ENCODE measurements around the gene ACSF3.

Gene ACSF3

DNA sequence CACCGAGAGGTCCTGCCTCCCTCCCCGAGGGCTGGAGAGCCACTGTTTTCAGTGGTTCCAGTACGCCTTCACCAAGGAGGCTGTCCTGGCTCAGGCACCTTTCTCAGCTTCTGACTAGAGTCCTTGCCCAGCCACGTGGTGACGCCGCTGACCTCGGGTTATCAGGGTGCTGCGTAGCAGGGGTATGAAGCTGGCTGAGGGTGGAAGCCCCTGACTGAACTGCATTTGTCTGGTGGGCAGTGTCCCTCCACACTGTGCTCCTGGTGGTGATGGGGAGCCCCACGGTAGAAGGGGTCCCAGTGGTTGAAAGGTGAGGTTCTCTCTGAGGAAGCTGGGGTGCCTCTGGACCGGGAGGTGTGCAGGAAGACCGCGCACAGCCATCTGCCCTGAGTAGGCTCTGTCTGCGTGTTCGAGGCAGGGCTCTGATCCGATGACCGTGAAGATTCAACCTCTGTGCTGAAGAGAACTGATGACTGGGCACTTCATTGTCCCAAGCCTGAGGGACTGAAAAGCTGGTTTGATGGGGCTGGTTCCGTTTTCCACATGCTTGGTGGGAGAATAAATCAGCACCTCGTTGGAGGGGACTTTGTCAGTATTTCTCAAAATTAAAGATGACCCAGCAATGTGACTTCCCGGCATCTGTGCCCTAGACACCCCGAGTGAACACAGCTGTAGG is 2.5 kb downstream of the ACSF3 start:
- DNase-seq = no peak

- DNase-seq = no peak
Observed at GRCh38 chr16:89096768-89097391, 3.2 kb downstream of the ACSF3 start.

DNA sequence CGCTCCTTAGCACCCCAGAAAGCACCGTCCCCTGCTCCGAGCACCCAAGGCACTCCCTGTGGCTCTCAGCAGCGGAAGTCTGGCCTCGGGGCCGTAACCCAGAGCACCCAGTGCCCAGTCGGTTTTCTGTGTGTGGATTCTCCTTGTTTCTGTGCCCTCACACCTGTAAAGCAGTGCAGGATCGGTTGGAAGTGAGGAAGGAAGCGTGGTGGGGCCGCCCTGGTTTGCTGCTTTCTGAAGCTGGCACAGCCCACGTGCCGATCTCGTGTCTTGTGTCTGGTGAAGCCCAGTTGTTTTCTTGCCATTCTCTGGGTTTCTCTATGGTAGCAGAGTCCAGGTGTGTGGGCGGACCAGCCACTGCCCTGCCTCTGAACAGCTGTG is 3.7 kb downstream of the ACSF3 start:
- no peak for DNase-seq

DNA sequence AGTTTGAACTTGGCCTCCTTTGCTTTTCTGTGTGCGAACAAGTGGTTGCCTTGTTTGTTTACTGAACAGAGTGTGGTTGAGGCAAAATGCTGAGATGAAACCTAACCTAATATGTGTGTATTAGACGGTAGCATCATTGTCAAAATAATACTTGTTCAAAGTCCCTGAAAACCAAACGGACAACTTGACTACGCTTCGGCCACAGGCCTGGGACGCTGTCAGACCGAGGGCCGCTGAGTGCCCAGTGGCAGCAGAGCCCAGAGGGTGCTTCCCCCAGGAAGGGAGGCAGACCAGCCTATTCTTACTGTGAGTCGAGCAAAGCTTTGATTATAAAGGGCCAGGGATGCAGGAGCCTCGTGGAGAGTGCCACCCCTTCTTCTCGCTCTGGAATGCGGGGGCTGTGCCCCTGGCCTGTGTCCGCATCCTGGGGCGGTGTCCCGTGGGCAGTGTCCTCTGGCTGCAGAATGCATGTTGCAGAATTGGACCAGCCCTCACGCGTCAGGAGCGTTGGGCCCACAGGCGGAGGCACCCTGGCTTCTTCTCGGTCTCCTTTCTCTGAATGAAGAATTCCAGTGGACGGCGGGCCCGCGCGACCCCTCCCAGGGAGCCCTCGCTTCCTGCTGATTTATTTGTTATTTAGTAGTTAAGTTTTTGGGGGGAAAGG is 5.2 kb downstream of the ACSF3 start:
- DNase-seq = no peak

DNA sequence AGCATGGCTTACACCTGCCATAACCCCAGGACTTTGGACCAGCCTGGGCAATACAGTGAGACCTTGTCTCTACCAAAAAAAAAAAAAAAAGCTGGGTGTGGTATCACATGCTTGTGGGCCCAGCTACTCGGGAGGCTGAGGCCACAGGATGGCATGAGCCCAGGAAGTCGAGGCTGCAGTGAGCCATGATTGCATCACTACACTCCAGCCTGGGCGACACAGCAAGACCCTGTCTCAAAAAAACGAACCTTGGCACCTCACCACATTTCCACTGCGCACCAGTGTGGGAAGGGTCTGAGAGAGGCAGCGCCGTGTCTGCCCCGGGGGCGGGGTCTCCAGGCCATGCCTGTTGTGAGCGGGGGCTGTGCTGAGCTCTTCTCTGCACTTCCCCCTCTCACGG is 6.3 kb downstream of the ACSF3 start:
- DNase-seq = no peak

GRCh38 chr16:89100601-89101302 is 7.1 kb downstream of the ACSF3 start:
- no peak for DNase-seq

GRCh38 chr16:89101303-89102040 is 7.8 kb downstream of the ACSF3 start:
- no peak for DNase-seq

DNA sequence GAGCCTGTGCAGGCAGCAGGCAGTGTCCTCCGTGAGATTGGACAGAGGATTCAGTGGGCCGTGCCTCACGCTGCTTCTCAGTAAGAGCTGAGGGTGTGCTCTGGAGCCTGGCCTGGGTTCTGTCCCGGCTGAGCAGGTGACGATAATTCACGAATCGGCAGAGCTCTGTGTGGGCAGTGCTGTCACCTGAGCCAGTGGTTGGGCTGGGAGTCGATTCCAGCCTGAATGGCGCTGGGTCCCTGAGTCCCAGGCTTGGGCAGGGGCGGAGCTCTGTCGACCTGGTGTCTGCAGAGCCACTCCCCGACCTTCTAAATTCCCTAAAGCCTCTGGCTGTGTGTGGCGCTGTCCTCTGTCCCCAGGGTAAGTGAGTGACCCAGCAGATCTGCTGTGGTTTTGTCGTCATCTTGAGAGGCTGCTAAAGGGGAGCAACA is 8.4 kb downstream of the ACSF3 start:
- DNase-seq = no peak

GRCh38 chr16:89102481-89103073 is 8.9 kb downstream of the ACSF3 start:
- no peak for DNase-seq

DNA sequence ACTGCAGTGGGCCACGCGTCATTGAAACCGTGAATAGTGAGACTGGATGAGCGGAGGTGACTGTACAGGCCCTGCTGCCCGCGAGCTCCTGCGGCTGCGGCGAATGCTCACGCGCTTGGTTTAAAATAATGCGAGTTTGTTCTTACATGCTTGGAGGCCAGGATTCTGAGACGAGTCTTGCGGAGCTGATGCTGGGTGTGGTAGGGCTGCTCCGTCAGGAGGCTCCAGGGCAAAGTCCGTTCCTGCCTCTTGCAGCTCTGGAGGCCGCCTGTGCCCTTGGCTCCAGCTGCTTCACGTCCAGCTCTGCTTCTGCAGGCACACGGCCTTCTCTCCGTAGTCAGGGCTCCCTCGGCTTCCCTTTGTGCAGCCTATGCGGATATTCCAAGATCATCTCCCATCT is 9.5 kb downstream of the ACSF3 start:
- DNase-seq = no peak

- DNase-seq = no peak
Observed at GRCh38 chr16:89103781-89104180, 10.1 kb downstream of the ACSF3 start.

- DNase-seq = no peak
Observed at GRCh38 chr16:89104303-89104702, 10.7 kb downstream of the ACSF3 start.

DNA sequence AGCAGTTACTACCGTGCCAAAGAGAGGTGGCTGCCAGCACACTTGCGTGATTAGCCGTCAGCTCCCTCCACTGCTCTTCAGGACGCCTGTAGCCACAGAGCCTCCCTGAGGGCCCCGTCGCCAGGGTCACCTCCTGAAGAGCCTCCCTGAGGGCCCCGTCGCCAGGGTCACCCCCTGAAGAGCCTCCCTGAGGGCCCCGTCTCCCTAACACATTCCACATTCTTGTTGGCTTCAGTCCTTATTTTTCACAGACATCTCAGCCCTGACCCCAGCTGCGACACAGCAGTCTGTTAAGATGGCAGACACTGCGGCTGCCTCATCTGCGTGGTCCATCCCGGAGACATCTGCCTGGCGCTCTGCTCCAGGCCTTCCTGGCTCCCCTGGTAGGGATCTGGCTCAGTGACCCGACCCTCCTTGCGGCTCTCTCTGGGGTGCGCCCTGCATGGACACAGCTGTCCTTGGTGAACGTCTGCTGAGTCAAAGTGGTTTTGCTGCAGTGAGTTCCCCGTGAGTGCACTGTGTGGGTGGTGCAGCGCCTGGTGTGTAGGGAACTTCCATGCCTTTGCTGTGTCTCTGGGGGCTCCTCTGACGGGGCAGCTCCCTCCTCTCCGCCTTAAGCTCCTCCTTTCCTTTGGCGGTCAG is 11.4 kb downstream of the ACSF3 start:
- no peak for DNase-seq

DNA sequence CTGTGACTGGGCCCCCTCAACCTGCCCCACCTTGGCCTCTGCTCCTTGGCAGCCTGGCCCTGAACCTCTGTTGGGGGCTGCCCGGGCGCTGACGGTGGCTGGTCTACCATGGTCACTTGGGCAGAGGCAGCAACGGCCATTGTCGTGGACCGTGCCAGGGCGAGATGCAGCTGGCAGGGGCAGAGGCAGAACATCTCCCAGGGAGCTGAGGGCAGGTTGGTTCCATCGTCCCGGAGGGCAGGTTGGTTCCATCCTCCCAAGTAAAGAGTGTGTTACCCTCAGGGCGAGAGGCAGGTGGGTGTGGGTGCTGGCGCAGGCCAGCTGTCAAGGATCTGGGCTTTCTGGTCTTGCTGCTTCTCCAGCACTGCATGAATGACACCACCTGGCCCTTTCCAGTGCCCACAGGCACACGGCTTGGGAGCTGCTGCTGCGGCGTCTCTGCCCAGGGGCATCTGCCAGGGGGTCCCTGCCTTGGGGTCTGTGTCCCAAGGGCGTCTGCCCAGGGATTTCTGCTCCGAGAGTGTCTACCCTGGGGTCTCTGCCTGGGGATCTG is 12.0 kb downstream of the ACSF3 start:
- DNase-seq = no peak

DNA sequence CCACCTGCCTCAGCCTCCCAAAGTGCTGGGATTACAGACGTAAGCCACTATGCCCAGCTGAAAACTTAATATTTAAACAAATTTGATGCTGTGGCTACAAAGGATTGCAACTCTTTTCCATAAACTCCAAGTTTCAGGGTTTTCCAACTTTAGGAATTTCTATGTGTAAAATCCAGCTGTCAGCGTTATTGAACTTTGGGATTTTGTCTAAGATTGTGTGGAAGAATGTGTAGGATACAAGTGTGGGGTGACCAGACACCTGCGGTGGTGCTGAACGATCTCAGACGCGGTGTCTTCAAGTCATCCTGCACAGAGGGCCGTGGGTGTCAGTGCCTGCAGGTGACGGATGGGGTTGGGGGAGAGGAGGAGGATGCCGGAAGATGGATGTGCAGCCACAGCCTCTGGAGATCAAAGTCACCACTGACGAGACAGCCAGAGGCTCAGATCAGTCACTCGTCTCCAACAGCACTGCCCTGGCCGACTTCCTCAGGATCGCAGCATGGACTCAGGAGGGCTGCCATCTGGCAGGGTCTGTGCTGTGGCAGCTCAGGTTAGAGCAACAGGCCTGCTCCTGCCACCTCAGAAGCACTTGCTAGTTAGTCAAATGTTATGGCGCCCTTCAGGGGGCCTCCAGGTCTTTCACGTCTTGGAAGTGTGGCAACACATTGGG is 13.0 kb downstream of the ACSF3 start:
- DNase-seq = no peak

- no peak for DNase-seq
Observed at GRCh38 chr16:89107203-89107582, 13.5 kb downstream of the ACSF3 start.

- DNase-seq = no peak
Observed at GRCh38 chr16:89108416-89108815, 14.8 kb downstream of the ACSF3 start.

- no peak for DNase-seq
Observed at GRCh38 chr16:89110641-89111040, 17.0 kb downstream of the ACSF3 start.

GRCh38 chr16:89111263-89111662 is 17.6 kb downstream of the ACSF3 start:
- no peak for DNase-seq

- DNase-seq = no peak
Observed at GRCh38 chr16:89112377-89113151, 18.9 kb downstream of the ACSF3 start.

Measured in NCI-H1436 (cell line).